NCI-H1105 (cell line): ENCODE data around the gene PDLIM5.

ENCODE experiments used
- DNase-seq: peaks from one replicate; lab custom pipeline; 2025; lab: John Stamatoyannopoulos, UW

Gene PDLIM5

DNA sequence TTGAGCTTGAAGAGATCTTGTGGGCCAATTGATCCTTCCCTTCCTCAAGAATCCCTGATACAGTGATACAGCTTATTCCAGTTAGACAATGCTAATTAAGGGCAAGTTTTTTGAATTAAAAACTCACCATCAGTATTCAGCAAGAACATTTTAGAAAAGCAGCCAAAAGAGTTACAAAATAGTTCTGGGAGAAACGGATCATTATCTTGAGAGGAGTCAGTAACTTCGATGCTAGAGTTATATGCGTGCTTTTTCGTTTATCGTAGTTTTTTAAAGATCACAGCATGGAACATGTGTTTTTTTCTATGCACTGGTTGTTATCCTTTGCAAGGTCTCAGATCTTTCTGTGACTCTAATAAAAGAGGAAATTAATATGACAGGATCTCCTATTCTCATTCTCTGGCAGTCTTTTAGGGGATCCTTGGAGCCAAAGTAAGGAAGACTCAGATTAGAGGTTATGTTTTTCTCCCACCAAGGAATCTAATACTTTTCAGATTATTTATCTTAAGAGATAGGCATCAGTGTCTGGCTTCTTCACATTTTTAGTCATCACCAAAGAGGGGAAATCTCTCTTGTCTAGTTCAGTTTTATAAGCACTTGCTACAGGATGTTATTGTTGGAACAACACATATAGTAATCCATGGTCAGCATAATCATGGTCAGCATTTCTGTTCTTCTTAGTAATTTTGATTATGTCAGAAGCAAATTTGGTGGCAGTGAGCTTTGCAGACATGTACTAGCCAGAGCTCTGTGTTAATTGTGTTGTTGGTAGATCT, 109.7 kb downstream of the PDLIM5 start:
- no peak for DNase-seq

DNA sequence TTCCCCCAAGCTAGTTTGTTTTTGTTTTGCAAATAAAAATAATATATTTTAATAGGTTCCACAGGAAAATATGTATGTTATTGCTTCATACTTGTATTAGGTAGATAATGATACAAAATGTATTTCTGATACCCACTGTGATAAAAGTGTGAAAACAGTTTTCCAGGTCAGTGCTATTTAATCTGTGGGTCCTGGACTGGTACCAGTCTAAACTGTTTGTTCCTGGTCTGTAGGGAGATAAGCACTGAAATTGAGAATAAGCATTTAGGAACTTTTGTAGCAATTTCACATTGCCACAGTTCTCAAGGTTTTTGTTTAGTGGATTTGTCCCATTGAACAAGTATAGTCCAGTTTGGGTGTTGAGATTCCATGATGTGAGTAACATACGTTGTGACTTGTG, 110.5 kb downstream of the PDLIM5 start:
- DNase-seq = no peak

DNA sequence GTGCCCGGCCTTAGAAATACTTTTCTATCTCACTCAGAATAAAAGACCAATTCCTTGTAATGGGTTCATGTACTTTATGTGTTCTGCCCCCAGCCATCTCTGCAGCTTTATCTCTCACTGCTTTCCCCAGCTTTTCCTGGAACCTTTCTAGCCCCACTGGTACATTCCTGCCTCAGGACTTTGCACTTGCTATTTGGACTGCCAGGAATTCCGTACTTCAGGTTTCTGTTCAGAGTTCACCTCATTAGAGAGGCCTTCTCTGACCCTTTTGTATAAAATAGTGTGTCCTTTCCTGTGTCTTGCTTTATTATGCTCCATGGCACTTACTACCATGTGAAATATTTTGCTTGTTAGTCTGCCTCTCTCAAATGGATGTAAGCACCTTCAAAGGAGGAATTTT, 112.5 kb downstream of the PDLIM5 start:
- DNase-seq = no peak

DNA sequence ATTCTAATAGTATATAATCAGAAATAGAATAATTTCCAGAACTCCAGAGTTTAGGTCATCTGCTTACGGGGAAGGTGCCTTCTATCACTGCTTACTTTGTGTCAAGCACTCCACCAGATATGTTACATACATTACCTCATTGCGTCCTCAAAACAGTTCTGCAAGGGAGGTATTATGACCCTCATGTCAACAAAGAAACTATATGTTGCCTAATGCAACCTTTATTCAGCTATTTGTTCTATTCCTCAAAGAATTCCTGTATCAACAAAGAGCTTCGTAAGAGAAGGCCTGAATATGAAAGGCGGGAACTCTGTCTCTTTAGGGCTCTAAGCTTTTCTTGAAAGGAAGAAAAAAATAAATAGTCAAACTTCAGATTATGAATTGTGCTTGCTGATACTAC, 114.7 kb downstream of the PDLIM5 start:
- DNase-seq = no peak

DNA sequence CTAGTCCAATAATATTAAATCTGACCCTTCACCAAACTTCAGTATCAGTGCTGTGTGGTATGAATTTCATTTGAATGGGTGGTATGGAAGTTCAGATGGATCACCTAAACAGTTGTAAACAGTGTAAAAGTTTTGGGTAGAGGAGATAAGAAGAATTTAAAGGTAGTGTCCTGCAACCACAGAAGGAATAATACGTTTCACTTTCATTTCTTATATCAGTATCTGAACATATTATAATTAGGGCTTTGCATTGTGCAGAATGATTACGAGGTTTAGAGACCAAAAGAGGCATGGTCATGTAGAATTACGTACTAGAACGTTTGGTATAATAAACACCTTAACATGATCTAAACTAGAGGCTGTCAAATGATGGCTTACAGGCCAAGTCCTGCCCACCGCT, 116.1 kb downstream of the PDLIM5 start:
- DNase-seq = no peak

DNA sequence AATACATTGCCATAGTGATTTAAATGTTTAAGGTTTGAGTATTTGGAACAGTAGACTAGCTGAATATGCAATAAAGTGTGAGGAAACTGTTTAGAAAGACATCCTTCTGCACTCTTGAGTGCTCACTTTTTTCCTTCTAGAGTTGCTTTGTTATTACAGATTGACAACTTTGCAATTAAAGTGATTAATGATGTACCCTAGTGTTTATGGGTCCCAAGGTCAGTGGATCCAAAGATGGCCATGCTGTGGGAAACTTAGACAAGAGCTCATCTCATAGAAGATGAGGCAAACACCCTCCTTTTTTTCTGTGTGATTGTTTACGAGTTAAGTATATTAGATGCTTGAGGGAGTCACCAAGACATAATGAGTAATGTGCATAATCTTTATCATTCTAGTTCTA, 118.8 kb downstream of the PDLIM5 start:
- DNase-seq = no peak

DNA sequence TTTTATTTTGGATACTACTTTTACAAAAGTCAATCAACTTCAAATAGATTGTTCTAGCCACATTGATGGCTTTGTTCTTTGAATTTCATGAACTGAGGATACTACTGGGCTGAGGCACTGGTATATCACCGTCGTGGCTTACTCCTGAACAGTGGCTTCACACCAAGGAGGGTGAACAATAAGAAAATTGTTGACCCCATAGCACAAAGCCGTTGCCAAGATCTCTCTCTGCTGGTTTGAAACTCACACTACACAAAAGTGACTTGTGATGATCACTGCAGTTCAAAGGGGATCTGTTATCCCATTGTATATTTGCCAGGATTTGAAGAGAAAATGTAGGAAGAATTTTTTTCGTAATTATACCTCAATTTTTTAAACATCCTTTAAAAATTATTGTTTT, 119.6 kb downstream of the PDLIM5 start:
- no peak for DNase-seq

DNA sequence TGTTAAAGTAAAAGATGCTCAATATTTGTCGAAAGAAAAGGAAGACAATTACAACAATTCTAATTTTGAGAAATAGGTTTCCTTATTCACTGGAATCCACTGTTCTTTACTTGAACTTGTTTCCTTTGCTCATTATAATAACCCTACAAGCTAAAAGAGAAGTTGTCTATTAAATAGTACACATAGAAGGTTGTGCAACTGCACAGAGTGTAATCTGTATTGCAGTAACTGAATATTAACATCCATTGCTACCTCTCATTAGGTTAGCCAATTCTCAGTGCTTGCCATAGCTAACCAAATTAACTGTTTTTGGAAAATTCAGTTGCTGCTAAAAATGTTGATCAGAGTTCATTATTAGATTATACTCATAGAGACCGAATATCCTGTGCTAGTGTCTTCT, 120.0 kb downstream of the PDLIM5 start:
- DNase-seq = no peak

DNA sequence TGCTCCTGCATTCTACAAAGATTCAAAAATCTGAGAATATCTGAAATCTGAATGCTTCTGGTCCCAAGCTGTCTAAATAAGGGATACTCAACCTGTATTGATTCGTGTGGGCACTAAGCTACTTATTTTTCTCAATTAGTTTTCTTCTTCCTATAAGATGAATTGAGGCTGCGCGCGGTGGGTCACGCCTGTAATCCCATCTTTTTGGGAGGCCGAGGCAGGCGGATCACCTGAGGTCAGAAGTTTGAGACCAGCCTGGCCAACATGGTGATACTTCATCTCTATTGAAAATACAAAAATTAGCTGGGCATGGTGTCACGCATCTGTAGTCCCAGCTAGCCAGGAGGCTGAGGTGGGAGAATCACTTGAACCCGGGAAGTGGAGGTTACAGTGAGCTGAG, 122.3 kb downstream of the PDLIM5 start:
- no peak for DNase-seq

DNA sequence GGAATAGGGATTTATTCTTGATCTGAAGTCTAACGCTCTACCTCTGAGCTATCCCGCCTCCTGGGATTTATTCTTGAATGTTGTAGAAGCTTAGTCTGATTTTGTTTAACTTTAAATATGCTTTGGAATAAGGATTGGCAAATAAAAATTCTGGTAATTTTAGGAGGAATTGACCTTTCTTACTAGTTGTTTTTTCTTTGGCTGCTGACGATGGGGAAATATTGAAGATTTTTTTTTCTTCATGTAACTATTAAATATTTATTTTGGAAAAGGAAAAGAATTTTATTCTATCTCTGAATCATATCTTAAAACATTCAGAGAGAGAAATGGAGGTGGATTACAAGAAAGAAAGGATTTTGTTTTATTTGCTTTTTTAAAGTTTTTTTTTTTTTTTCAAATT, 122.9 kb downstream of the PDLIM5 start:
- DNase-seq = no peak

DNA sequence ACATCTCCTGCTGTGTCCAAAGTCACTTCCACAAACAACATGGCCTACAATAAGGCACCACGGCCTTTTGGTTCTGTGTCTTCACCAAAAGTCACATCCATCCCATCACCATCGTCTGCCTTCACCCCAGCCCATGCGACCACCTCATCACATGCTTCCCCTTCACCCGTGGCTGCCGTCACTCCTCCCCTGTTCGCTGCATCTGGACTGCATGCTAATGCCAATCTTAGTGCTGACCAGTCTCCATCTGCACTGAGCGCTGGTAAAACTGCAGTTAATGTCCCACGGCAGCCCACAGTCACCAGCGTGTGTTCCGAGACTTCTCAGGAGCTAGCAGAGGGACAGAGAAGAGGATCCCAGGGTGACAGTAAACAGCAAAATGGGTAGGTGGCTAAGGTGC, 123.9 kb downstream of the PDLIM5 start:
- no peak for DNase-seq

DNA sequence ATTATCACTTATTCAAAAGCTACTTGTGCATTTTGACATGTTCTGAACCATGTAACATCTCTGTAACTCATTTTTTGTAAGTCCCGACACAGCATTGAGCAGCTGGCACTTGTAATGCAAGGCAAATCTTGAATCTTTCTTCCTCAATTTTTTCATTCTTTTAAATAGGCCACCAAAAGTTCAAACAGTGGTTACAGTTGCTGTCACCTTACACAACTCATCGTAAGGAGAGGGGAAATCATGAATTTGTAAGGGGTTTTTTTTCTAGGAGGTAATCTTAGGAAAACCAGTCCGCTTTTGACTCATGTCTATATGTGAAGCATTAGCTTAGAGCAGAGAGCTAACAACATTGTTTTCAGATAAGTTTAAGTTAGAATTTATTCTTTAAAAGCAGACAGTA, 124.5 kb downstream of the PDLIM5 start:
- no peak for DNase-seq

DNA sequence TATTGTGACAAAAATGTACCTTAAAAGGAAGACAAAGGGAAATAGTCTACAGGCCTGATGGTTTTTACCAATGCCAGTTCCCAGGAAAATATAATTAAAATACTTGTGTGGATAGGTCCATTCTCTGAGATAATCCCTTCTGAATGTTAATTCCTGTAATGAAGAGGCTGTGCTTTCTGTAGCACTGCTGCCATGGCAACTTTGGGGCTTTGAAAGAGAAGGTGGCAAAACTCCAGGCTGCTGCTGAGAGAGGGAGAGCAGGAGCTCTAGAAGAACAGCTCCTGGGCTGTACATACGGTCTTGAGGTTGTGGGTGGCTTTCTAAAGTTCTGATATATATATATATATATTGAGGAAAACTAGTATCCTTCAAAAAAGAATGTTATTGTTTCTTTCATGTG, 125.4 kb downstream of the PDLIM5 start:
- DNase-seq = peak; percentile 66

DNA sequence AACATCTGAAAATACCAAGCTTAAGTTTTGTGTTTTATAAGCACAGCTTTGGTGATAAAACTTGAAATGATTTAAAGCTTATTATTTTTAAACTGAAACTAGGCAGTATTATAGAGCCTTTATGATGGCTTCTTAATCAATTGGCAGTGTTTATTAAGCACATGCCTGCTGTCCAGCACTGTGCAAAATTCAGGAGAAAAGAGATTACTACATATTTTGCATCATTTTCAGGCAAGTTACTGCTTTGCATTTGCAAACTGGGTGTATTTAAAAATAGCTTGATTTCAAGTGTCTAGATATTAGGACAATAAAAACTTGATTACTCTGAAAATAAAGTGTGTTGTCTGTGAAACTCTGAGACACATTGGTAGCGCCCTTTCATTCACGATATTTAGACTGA, 126.5 kb downstream of the PDLIM5 start:
- no peak for DNase-seq

DNA sequence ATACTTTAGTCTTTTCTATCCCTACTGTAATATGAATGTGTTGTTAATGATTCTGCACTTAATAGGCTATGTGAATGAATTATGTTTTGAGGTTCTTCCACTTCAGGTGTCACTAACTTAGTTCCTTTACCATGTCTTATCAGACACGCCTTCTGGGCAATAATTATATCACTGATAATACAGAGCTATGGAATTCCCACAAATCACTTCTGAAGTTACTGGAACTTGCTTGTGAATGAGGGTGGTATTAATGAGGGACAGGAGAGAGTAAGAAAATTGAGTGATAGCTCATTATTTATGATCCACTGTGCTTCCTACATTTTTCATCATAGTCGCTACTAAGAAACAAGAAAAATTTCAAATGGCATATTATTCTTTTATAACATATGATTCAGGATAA, 130.0 kb downstream of the PDLIM5 start:
- DNase-seq = no peak

DNA sequence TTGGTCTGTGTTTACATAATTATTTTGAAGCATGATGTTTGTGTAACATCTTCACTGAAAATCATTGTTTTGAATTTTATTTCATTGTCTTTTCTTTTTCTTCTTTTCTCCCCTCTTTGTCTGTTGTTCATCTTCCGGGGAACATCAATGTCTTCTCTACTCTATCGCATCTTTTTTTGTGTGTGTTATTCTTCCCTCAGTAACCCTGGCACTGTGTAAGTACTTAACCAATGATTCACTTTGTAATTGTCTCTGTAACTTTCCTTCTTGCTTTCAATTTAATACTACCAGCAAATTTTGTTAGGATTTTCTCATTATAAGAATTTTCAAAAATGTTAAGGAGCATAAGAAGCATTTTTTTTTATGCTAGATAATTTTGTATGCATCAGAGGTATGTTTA, 130.8 kb downstream of the PDLIM5 start:
- no peak for DNase-seq

DNA sequence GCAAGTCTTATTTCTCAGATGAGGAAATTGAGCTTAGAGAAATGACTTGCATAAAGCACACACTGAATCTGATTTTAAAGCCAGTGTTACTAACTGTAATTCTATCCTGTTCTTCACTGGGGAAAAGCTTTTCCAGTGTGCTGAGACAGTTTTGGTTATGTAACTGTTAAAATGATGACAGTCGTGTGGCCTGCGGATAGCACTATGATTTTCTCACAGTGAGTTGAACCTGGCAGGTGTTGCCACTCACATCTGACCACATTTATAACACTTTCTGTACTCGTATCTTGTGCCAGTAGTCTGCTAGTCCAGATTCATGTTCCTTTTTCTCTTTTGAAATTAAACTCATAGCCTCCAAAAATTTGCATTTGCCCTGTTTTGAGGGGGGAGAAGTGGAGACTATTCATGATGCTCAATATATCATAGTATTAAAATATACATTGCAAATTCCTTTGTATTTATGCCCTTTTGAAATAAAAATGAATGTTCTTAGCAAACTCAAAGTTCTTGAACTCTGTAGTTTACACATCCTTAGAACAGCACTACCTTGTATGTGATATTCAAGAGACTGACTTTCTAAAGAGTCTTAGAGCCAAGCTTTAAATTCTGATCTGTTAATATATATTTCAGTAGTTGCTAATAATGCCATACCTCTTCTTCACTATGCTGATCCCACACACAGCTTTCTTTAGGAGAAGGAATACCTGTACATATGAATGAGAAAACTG, 132.3 kb downstream of the PDLIM5 start:
- no peak for DNase-seq

DNA sequence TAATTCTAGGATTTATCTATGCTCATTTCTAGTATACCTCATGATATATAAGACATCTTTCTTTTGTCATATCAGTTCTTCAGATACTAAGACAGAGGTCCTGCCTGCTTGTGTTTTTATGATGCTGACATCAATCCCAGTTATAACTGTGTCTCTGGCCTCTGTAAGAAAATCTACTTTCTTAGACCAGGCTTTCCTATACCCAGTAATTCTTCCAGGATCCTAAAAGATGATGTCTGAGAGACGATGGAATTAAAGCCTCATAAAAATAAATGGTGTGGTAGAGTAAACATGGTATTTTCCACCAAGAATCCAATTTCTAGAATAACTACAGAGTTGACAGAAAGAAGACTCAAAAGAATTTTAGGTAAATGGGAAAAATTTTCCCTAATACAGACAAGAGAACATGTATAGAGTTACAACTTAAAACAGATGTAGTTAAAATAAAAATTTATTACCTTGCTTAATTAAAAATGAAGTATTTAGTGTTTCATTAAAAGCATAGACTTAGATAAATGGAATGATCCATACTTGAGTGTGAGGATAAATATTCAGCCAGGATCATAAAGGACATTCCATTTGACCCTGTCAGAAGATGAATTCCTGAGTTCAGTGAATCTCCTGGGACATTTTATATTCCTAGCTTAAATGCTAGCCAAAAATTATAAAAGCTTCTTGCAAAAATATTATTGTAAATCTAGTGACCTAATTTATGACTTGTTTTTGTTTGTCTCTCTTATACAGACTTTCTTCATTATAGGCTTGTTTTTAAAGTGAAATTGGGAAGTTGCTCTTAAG, 137.4 kb downstream of the PDLIM5 start:
- DNase-seq = no peak

DNA sequence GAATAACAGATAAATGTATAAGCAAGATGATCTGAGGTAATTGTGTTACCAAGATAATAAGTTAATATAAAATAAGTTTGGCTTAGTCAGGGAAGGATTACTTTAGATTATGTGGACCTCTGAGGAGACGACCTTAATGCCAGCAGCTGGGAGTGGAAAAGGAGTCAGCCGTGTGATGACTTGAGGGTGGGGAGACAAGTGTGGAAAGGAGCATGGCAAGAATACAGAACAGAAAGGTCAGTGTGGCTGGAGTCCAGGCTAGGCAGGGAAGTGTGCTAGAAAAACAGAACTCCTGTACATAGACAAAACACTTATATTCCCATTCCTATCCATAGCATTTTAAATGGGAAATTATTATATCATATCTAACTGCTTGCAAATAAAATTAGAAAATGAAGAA, 138.8 kb downstream of the PDLIM5 start:
- no peak for DNase-seq

DNA sequence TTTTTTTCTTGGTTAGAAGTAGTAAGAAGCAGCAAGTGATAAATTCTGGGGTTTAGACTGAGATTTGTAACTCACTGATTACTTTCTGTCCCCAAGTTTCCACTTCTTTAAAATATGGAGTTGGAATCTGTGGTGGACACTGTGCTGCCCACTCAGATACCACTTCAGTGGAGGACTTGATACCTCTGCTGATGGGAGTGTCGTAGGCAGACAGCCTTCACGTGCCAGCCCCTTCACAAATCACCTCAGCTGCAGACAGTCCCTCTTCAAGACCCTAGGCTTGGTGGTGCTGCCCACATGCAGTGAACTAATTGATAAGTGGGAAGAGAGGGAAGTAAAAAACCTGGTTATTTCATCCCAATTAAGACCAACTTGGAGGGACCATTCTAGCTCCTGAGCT, 139.5 kb downstream of the PDLIM5 start:
- no peak for DNase-seq

DNA sequence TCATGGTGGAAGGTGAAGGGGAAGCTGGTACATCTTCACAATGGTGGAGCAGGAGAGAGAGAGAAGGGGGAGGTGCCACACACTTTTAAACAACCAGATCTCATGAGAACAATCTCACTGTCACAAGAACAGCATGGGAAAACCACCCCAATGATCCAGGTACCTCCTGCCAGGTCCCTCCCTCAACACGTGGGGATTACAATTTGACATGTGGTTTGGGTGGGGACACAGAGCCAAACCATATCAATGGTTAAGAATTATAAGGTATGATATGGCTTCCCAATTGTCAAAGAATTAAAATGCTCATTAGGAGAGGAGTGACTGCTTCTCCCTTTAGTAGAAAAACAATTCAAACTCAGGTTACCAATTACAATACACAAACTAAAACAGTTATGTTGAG, 143.3 kb downstream of the PDLIM5 start:
- DNase-seq = no peak

DNA sequence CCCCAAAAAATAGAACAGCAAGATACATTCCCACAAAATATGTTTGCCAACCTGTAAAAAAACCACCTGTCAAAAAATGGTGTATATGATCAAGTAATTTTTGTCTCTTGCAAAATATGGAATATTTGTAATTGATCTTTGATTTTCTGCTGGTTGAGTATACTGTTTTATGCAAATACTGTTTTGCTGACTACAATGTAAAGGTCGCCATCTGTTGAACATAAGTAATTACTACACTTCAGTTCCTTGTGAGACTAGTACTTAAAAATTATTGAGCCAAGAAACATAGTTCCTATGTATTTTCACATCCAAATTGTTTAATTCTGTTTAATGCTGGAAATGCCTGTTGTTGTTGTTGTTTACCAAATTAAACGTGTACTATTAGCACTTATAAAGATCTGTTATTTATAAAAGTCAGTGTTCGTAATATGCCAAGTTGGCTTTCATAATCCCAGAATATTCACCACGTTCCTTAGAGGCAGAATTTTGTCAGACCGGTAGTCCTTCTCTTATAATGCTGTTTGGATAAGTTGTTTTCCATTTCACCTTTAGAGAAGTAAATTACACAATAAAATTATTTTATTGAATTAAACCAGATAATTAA, 144.2 kb downstream of the PDLIM5 start:
- peak; percentile 13 for DNase-seq

DNA sequence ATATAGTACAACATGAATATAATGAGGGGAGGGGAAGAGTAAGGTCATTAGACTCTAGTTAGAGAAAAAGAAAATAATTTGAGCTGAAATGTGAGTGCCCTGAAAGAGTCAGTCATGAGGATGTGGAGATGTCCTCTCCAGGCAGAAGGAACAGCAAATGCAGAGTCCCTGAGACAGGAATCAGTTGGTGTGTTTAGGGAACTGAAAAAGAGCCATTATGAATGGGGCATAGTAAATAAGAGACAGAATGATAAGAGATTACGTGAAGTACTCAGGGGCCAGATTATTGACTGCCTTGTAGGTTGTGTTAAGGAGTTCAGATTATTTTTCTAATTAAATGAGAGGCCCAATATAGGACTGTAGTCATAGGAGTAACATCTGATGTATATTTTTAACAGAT, 147.0 kb downstream of the PDLIM5 start:
- DNase-seq = no peak
